GM10248 (cell line): ENCODE results near the gene CTF1.

Source experiments
- CTCF ChIA-PET: fragments of 300-600 bp; sonication (Branson Sonifier 250); formaldehyde crosslinking; extraction: SDS; loops from one replicate; lab custom pipeline; 2021; ENCODE audit warnings: antibody characterized with exemption; lab: Yijun Ruan, JAX
- POLR2A ChIA-PET: fragments of 350-650 bp; sonication (Branson Sonifier 250); formaldehyde crosslinking; extraction: SDS; loops from one replicate; lab custom pipeline; 2020; ENCODE audit warnings: antibody characterized with exemption; lab: Yijun Ruan, JAX
- DNase-seq: peaks from one replicate; pipeline ENCODE4 v3.0.0; 2012; ENCODE audit errors: extremely low spot score
- CTCF ChIP-seq: IDR thresholded peaks from 2 replicates; pipeline ENCODE4 v1.5.1; 2012; ENCODE audit warnings: mild to moderate bottlenecking, low read depth; ENCODE audit errors: extremely low read depth, missing control alignments, control extremely low read depth

CTF1 gene

DNA sequence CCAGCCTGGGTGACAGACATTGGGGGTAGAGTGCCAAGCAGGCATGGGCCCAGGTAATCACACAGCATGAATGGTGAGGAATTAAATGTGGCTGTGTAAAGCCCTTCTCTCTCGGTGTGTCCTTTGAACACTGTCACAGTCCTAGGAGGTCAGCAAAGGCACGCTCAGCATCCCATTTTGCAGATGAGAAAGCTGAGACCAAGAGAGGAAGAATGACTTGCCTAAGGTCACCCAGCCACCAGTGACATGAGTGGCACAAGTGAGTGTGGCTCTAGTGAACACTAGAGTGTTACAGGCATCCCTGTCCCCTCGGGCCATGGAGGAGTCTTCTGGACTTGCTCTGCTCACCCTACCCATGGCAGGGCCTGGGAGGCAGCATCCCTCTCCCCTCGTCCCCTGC lies 10.7 kb downstream of the CTF1 start:
- CTCF ChIA-PET = interaction anchor here (0.9 to 2.6 kb wide), 6 partner anchors 10 to 535 kb away, joined by 3 to 8 read pairs (median 4); partner anchors contain the start of genes CTF1 and ZNF843
- DNase-seq = no peak
- no peak for TF ChIP-seq CTCF
- POLR2A ChIA-PET = no interaction called here

DNA sequence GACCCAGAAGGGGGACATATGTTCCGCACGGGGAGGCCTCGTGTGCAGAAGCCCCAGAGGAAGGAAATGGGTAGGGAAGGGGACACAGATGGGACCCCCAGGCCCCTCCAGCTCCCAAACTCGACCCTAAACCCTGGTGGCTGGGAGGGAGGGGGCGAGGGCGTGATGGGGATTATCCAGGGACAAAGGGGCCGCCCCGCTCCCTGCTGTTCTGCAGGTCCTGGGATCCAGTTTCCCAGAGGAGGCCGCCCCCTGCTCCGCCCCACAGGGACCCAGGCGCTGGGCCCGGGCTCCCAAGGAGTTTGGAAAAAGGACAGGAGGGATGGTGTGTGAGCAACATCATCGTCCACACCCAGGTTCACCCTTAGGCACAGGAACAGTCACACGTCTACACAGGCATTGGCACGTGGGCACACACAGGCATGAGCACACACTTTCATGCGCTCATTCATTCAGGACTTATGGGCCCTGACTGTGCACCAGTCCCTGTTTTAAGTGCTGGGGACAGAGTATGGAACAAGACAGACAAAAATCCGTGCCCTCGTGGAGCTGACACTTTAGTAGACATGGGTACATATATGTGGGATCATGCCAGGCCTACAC lies 14.1 kb downstream of the CTF1 start:
- TF ChIP-seq CTCF = no peak
- CTCF ChIA-PET = interaction anchor here (2.4 to 2.6 kb wide), 2 partner anchors 9 to 66 kb away, joined by 12 read pairs; no protein-coding TSS in a partner anchor
- POLR2A ChIA-PET = no interaction called here
- no peak for DNase-seq

GRCh38 chr16:30912794-30913412 lies 16.5 kb downstream of the CTF1 start:
- TF ChIP-seq CTCF = no peak
- no peak for DNase-seq
- ChIA-PET CTCF (interaction anchor here (0.9 to 2.4 kb wide), 4 partner anchors 11 to 69 kb away, joined by 3 to 21 read pairs (median 3); no protein-coding TSS in a partner anchor), POLR2A (no interaction called here)

DNA sequence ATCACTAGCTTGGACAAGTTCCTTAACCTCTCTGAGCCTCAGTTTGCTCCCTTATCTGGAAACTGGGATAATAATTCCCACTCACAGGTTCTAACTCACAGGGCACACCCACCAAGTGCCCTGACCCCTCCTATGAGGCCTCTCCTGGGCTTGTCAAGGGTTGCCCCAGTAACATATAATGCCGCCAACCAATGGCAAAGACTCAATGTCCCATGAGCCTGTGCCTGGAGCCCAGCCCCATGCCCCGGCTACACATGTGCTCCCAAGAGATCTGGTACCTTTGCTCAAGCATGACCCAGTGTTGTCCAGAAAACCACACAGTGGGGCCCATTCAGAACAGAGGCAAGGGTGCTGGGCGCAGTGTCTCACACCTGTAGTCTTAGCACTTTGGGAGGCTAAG lies 18.4 kb downstream of the CTF1 start:
- no peak for TF ChIP-seq CTCF
- CTCF ChIA-PET = interaction anchor here (2.4 kb wide), 1 partner anchor 13 kb away, joined by 21 read pairs; no protein-coding TSS in a partner anchor
- DNase-seq = no peak
- POLR2A ChIA-PET = no interaction called here

GRCh38 chr16:30918614-30919013 lies 22.2 kb downstream of the CTF1 start:
- POLR2A ChIA-PET = interaction anchor here (0.6 kb wide), 1 partner anchor 88 kb away, joined by 3 read pairs; no protein-coding TSS in a partner anchor
- no peak for TF ChIP-seq CTCF
- DNase-seq = no peak
- CTCF ChIA-PET = interaction anchor here (0.8 to 3.6 kb wide), 5 partner anchors 17 to 144 kb away, joined by 3 to 36 read pairs (median 5); no protein-coding TSS in a partner anchor

- POLR2A ChIA-PET = no interaction called here
- CTCF ChIA-PET = interaction anchor here (1.0 to 2.4 kb wide), 5 partner anchors 19 to 150 kb away, joined by 3 to 13 read pairs (median 4); no protein-coding TSS in a partner anchor
- TF ChIP-seq CTCF = no peak
- DNase-seq = no peak
Observed at GRCh38 chr16:30920891-30921290, 24.5 kb downstream of the CTF1 start.
